Activated T-cell treated with anti-CD3 and anti-CD28 coated beads for 4 hours (primary cell): ENCODE data around the gene NFE2L2.
"Not testable (repeated sequence)": the region's sequence is repeated elsewhere in the genome, so short reads cannot be mapped to it uniquely, and the experiment has no call there.

Experiments used
- DNase-seq: peaks from one replicate; pipeline ENCODE4 v3.0.0-alpha.2; 2020

Gene NFE2L2

DNA sequence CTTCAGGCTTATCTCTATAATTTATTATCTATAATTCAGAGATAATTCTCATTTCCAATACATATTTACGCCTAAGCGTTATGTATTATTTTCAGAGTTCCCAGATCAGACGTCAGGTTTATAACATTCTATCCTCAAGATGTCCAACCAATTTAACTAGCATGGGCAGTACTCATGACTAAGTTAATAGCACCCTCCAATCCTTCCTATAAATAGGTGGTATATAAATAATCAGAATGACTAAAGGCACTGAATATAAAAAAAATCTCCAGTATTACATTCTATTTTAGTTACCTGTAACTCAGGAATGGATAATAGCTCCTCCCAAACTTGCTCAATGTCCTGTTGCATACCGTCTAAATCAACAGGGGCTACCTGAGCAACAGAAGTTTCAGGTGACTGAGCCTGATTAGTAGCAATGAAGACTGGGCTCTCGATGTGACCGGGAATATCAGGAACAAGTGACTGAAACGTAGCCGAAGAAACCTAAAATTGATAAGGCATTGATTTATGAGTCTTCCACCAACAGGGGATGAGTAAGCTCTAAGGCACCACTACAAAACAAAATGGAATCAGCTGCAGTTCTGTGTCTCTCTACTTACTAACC lies 32.3 kb downstream of the NFE2L2 start:
- no peak for DNase-seq

DNA sequence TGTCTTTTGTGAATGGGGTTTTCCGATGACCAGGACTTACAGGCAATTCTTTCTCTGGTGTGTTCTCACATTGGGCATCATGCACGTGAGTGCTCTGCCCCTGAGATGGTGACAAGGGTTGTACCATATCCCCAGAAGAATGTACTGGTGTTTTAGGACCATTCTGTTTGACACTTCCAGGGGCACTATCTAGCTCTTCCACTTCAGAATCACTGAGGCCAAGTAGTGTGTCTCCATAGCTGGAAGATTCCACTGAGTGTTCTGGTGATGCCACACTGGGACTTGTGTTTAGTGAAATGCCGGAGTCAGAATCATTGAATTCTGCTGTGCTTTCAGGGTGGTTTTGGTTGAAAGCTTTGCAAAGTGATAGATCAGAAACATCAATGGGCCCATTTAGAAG lies 33.3 kb downstream of the NFE2L2 start:
- DNase-seq, result no peak

DNA sequence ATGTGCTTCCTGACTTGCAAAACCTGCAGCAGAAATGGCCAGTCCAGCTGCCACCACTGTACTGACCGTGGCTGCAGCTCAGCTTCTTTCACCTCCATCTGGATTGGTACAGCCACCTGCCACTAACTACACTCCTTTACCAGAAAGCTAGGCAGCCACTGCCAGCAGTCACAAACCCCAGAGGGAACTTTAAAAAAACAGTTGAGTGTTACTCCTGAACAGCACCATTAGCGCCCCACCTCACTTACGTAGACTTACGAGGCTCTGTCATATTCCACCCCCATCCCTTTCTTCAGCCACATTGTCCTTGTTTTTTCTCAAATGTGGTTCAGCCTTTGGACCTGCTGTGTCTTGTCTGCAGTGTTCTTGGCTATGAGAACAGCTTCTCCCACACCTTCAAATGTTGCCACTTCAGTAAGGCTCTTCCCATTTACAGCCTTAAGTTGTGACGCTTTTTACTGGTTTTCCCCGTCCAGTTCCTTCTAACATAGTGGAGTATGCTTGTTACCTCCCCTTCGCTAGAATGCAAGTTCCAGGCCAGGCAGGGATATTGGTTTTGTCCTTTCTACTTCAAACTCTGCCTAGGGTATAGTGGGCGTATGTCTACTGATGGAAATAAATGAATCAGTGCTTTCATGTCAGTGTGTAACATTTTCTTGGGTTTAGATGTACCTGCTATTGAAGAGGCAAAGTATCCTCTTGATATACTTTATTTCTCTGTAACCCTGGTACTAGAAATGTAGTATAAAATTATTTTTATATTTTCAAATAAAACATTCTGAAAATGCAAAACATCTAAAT lies 34.9 kb downstream of the NFE2L2 start:
- DNase-seq, result no peak

DNA sequence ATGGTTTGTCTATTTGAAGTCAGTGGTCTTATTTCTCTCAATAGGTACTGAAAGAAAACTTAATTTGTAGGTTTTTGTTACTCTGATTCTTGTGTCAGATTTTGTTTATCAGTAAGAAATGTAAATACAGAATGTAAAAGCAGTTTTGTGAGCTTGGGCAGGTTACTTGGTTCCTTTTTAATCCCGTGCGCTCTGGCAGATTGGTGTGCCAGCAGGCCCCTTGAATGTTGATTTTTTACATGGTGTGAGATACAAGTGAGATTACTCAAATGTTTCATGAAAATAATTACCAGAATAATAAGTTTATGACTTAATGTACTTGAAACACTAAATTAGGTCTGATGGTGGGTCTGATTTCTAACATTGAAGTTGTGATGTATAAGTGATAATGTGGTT lies 38.6 kb downstream of the NFE2L2 start:
- no peak for DNase-seq

DNA sequence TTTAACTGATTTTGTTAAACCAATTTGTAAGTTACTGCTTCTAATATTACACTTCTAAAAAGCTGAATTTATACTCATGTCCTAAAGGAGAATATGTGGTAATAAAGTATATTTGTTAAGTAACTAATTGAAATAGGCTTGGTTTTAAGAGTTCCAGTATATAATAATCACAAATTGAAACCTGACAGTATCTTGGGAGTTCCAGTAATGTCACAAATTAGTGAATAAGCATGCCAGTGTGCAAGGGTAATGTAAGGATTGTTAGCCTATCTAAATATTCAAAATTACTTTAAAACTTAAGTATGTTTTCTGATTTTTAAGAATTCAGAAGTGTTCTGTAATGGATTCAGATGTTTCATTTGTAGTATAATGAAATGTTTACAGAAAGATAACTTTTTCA lies 41.1 kb downstream of the NFE2L2 start:
- not testable (repeated sequence) for DNase-seq

DNA sequence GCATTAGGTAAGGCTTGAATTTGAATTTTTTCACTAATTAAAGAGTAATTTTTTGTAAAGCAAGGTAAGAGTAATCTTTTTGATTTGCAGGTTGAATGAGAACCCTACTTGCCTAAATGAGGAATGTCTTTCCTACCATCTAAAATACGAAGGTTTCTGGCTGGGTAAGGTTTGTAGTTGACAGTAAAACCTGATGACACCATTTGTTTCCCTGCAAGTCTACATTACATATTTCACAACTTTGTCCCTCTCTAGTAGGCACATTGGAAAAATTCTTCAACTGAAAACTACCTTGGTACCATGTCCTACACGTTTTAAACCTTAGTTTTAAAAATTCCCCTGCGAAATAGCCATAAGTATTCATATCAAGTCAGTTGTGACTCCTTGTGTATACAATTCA lies 42.6 kb downstream of the NFE2L2 start:
- DNase-seq, result no peak

DNA sequence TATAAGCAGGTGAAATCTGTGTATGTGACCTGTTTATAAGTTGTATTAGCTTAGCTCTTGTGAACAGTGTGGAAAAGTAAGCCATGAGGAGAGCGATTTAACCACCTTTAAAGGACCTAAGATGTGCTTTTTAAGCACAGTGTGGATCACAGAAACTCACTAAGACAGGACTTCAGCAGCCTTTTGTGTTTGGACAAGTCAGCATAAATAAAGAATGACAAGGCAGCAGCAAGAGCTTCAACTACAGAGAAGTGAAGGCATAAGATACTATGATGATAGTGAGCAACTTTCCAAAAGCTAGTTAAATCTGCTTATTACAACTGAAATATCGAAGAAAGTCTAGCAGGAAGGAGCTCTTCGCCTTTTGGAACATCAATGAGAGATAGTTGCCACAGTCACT lies 43.0 kb downstream of the NFE2L2 start:
- no peak for DNase-seq

DNA sequence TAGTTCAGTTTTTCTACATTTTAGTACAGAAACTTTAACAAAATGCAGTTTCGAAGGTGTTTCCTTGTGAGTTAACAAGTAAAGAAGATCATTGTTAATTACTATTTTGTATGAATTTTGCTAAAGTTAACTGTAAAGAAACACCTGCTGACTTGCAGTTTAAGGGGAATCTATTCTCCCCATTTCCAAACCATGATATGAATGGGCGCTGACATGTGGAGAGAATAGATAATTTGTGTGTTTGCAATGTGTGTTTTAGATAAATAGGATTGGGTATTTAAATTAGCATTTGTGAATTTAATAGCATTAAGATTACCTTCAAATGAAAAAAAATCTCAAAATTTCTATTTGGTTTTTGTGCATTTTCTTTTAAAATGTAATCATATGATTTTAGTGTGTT lies 44.7 kb downstream of the NFE2L2 start:
- not testable (repeated sequence) for DNase-seq

DNA sequence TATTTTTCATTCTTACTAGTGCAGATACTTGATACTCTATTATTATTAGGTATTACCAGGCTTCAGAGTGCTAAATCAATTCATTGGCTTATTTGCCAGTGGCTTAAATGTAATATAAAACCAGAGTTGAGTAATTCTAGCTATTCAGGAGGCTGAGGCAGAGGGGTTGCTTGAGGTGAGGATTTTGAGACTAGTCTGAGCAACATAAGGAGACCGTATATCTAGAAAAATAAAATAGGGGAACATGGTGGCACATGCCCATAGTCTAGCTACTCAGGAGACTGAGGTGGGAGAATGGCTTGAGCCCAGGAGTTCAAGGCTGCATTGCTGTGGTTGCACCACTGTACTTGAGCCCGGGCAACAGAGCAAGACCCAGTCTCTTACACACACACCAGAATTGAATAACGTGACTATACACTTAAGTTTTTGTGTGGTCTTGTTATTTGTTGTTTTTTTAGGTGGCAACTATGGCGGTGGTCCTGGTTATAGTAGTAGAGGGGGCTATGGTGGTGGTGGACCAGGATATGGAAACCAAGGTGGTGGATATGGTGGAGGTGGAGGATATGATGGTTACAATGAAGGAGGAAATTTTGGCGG lies 47.2 kb downstream of the NFE2L2 start:
- no peak for DNase-seq

DNA sequence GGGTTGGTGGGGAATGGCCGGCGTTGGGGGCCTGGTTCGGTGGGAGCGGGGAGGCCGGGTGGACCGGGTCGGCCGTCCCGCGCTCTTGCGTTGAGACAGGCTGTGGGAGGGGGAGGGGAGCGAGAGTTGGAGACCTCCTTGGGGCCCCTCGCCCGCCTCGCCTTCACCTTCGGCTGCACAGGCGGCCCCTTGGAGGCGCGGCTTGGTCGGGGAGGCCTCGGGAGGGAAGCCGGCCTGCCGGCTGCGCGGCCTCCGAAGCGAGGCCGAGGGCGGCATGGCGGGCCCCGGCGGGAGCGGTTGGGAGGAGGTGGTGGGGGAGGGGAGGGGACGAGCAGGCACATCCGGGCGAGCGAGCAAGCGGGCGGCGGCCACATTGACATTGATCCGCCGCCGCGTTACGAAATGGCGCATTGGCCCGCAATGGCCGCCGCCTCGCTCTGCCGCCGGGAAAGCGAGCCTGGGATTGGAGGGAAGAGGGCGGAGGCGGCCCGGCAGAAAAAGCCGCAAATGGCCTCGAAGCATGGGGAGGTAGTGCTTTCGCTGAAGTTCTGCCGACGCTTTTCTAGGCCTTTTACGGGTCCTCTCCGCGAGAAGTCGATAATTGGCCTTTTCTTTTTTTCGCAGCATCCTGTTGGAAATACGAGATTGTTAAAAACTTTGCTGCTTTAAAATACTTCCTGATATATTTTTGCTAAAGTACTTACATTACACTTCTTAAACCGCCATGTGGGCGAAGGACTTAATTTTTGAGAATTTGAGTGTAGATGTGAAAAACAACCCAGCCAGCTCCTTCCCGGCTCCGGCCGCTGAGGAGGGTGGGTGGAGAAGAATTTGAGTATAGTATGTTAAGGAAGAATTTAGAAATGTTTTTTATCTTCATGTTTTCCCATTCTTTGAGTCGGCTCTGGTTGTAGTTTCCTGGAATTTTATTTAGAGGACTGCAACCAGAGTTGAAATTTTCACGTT lies 51.4 kb downstream of the NFE2L2 start:
- peak; percentile 86 for DNase-seq

DNA sequence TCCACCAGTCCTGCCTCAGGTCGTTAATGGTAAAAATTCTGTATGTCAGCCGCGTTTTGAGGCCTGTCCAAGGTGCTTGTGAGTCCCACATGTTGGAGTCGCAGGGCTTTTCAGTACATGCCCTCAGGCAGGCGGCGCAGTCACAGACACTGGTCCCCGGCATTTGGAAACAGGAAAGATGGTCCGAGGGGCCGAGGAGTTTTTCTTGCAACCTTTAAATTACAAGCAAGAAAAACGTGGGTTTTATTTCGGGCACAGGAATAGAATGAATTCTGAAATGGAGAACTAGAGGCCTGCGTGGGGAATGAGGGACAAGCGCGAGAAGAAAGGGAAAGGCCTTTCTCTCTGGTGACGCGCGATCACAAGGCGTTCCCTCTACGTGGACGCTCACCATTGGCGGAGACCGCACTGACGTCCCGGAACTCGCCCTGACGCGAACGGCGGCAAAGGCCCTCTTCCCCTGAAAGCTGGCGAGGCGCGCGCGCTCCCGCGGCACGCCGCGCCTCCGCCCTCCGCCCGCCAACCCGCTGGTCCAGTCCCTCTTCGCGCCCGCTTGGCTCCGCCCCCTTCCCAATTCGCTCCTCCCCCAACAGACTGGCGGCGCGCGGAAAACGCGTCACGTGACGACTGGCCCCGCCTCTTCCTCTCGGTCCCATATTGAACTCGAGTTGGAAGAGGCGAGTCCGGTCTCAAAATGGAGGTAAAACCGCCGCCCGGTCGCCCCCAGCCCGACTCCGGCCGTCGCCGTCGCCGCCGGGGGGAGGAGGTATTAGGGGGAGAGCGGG lies 52.2 kb downstream of the NFE2L2 start, which contains the start of gene HNRNPA3:
Gene HNRNPA3 (plus strand): TSS at position 689 of the 785 bp plus-strand sequence. CDS start 6 bp downstream, at position 695.
- peak; percentile 99 for DNase-seq

DNA sequence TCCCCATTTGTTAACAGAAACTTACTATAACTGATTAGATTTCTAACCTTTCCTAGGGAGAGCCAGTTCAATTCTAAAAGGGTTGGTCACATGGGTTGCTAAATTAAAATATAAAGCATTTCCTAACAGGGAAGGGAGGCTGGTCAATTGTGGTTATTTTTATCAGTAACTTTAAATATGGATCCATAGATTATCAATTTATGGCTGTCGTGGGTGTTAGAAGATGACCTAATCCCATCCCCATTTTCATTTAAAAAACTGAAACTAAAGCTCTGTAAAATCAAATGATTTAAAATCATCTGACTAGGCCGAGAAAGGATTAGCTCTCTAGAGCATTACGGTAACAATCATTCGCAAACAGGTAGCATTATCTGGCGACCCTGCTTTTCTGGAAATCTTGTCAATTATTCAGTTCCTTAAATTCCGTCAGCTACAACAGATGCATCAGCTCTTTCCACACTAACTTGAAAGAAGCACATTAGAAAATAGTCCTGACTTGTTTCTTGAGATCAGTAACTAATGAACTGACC lies 52.9 kb downstream of the NFE2L2 start:
- DNase-seq, result no peak

DNA sequence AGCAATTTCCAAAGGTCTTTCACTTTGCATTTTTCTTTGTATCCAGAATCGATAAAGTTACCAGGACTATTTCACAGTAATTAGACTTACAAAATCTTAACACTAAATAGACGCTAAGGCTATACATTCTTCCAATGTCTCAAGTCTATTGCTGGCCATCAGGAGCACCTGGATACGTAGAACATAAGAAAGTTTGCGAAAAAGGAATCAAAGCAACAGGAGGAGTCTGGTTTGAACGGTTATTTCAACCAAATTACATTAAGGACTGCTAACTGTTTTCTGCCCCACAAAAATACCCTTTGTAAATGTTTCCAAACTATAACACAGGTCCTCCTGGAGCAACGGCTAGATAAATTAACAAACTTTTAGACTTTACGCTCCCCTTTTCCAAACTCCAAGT lies 53.4 kb downstream of the NFE2L2 start:
- no peak for DNase-seq

DNA sequence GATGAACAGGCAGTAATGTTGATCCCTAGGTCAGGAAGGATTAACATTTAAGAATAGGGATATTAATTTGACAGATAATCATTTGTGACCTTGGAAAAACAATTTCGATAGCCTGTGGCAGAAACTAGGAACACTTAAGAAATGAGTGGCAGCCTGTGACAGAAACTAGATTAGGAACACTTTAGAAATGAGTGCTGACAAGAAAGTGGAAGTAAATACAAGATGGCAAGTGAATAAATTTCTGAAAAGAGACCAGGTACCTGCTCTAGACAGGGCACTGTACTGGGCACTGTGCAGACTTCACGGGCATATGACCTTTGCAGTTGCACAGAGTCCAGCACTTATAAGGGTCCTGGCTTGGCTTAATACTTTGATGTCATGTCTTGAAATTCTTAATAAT lies 57.4 kb downstream of the NFE2L2 start:
- no peak for DNase-seq

DNA sequence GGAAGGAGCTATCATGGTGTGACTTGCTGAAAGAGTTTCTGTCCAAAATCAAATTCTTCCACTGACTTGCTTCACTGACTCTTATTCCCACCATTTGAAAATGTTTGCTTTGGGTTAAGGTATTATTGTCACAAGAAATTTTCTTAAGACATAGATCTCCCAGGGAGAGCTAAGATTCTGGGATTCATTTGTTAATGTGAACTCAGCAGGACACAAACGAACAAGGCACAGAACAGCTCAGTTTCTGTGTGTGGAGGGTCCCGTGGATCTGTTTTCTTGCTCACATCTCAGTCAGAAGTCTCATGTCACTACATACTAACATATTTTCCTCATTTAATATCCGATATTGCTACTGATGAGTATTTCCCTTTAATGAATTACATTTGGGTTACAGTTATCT lies 60.1 kb downstream of the NFE2L2 start:
- DNase-seq, result no peak

DNA sequence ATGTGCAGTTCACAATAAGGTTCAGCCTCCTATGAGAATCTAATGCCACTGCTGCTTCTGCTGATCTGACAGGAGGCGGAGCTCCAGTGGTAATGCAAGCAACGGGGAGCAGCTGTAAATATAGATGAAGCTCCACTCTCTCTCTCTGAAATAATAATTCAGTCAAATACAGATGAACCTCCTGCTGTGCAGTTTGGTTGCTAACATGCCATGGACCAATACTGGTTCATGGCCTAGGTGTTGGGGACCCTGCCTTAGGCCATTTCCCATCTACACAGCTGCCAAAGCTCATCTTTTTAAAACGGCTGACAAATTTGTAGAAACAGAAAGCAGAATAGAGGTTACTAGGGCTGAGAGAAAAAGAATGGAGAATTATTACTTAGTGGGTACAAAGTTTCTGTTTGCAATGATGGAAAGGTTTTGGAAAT lies 62.6 kb downstream of the NFE2L2 start:
- DNase-seq, result no peak

DNA sequence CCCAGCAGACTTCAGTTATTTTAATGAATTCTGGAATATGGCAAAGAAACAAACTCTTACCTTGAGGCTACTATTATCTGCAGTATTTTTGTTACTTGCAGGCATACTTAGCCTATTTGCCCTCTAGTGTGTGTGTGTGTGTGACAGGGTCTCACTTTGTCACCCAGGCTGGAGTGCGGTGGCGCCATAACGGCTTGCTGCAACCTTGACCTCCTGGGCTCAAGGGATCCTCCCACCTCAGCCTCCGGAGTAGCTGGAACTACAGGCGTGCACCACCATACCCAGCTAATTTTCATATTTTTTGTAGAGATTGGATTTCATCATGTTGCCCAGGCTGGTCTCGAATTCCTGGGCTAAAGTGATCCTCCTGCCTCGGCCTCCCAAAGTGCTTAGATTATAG lies 64.1 kb downstream of the NFE2L2 start:
- DNase-seq, result not testable (repeated sequence)

DNA sequence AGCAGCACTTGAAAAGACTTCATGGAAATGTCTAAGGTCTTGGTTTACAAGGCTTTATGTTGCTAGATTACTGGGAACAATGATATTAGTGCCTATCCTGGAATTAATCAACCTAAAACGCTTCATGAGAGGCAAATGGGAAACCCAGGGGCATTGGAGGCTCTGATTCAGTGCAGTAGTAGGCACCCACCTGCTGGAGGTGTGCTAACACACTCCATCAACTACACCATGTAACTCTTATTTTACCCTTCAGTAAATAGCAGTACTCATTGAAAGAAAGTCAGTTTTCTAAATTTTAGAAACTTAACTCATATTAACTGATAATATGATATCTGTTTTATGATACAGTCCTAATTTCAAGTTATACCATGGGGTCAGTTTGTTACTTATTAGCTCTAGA lies 69.3 kb downstream of the NFE2L2 start:
- no peak for DNase-seq

DNA sequence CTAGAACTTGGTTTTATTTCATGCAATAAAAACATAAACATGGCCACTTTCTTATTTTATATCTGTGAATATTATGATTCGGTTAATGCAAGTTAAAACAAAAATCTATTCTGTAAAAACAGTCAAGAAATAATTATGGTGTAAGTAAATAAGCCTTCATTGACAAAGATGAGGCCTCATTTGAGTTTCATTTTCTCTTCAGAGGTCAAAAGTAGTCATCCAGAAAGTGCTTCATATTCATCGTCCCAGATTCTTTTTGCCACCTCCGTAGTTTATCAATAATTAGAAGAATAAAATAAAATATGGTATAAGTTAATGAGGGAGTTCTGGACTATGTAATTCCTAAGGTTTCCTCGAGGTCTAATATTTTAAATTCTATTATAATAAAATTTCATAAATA lies 71.3 kb downstream of the NFE2L2 start:
- no peak for DNase-seq

DNA sequence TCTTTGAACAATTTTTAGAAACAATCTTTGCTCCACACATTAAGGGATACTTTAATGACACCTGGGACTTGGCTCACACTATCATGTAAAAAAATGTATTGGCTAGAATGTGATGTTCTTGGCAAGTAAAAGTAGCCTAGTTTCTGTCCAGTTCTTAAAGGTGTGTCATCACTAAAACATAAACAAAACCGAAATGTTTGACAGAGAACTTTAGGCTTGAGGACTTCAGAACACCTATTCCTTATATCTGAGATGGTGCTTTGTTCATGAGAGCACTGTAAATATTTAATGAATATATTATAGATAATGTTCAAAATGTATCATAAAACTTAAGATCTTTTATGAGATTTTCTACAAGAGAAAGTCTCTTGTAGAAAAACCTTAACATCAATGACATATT lies 71.7 kb downstream of the NFE2L2 start:
- no peak for DNase-seq

DNA sequence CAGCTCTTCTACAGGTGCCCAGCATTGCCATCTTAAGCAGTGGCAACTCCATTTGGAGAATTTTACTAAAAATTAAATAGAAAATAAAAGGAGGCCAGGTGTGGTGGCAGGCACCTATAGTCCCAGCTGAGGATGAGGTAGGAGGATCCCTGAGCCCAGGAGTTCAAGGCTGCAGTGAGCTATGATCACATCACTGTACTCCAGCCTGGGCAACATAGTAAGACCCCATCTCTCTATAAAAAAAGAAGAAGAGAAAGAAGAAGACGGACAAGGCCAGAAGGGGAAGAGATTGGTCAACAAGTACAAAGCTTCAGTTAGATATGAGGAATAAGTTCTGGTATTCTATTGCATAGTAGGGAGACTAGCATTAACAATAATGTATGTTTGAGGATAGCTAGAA lies 73.6 kb downstream of the NFE2L2 start:
- DNase-seq, result no peak
